Sigmoid colon (tissue), 4 donors: Measurements from ENCODE around the gene ZBTB14.

ENCODE experiments used
- EP300 ChIP-seq, 4 donors: sonication (generic); formaldehyde crosslinking; IDR thresholded peaks; one replicate each; pipeline ENCODE4 v1.6.1; 2017; ENCODE audit warnings: antibody characterized with exemption in 4 of 4
- POLR2A ChIP-seq, 2 donors: fragments of 450-650 bp; IDR thresholded peaks; one replicate each; pipeline ENCODE4 v1.6.1; 2016; ENCODE audit warnings: antibody characterized with exemption in 2 of 2, mild to moderate bottlenecking in 2 of 2, moderate library complexity in 2 of 2
- POLR2AphosphoS5 ChIP-seq, 4 donors: sonication (generic); formaldehyde crosslinking; IDR thresholded peaks; one replicate each; pipeline ENCODE4 v1.6.1; 2017; ENCODE audit warnings: antibody characterized with exemption in 4 of 4
- TF ChIP-seq, protein P1 (sequence below), 4 experiments: fragments of 450-650 bp in 3 of 4; fragments of 200-600 bp in 1 of 4; IDR thresholded peaks; one replicate each; pipeline ENCODE4 v1.5.1; 2016 to 2019; ENCODE audit warnings: antibody characterized with exemption in 4 of 4, mild to moderate bottlenecking in 3 of 4, moderate library complexity in 2 of 4

DNA sequence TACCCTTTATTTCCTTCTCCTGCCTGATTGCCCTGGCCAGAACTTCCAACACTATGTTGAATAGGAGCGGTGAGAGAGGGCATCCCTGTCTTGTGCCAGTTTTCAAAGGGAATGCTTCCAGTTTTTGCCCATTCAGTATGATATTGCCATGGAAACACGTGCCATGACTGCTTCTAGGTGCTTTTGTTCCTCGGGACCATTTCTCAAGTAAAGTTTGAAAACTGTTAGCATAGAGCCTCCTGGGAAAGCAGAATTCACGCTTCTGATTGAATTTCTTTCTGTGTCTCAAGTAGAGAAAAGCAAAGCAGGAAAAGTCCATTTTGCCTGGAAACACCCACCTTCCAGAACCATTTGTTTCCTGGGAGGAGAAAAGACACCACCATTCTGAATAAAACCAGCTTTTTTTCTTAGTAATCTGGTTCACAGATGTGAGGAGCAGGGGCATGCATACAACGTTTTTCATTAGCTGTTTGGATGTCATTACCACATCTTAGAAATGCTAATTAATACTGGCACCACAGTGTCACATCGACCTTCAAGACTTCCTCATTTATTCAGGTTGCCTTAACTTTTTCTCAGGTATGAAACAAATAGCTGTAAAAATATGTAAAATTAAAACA is 39.0 kb upstream of the ZBTB14 start:
- TF ChIP-seq, protein P1, sequence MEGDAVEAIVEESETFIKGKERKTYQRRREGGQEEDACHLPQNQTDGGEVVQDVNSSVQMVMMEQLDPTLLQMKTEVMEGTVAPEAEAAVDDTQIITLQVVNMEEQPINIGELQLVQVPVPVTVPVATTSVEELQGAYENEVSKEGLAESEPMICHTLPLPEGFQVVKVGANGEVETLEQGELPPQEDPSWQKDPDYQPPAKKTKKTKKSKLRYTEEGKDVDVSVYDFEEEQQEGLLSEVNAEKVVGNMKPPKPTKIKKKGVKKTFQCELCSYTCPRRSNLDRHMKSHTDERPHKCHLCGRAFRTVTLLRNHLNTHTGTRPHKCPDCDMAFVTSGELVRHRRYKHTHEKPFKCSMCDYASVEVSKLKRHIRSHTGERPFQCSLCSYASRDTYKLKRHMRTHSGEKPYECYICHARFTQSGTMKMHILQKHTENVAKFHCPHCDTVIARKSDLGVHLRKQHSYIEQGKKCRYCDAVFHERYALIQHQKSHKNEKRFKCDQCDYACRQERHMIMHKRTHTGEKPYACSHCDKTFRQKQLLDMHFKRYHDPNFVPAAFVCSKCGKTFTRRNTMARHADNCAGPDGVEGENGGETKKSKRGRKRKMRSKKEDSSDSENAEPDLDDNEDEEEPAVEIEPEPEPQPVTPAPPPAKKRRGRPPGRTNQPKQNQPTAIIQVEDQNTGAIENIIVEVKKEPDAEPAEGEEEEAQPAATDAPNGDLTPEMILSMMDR (IDR thresholded peaks at IDR 0.05) = no peak
- TF ChIP-seq POLR2A (IDR thresholded peaks at IDR 0.05) = no peak
- TF ChIP-seq EP300 (IDR thresholded peaks at IDR 0.05) = no peak
- TF ChIP-seq POLR2AphosphoS5 (IDR thresholded peaks at IDR 0.05) = no peak
